HG03135 (cell line): ENCODE measurements around the gene HOXA1.

Experiments used
- ATAC-seq: cut with Tn5 transposase; IDR thresholded peaks from one replicate; pipeline ENCODE4 v1.9.1; 2021; ENCODE audit warnings: mild to moderate bottlenecking, moderate library complexity; ENCODE audit not compliant: unreplicated experiment

Gene HOXA1

GRCh38 chr7:27117887-27118491 lies 22.2 kb upstream of the HOXA1 start:
- ATAC-seq: no peak

DNA sequence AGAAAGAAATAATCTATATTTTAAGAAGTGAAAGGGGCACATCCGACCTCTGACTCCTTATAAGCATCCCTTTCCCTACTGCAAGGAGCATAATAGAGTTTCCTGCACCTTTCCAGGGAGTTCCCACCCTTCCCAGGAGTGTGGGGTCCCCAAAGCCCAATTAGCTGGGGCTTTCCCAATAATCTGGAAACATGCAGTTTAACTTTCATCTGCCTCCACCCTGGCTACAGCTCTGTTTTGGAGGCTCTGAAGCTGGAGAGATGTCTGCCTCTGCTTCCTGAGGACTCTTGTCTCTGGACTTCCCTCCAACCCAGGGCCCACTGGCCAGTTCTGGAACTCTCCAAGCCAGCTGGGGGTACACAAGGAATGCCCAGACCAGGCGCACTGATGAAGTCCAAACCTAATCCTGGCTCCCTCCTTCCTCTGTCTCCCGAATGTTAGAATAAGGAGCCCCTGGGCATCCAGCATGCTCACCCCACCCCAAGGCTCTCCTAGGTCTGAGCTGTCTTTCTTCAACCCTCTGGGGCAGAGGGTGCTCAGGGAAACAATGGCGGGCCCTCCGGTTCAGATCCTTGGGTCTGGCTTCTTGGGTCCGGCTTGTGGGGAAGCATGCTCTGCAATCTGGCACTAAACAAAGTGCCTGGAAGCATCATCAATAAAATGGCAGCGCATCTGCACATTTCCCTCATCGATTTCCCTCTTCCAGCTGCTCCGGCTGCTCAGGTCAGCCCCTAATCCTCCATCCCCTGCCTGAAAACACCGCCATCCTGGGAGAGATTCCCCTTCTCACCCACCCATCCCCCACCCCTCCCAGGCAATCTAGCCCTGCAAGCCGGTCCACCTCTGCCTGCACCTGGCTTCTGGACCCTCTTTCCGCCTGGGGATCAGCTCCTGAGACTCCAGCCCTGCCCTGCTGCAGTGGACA lies 21.4 kb upstream of the HOXA1 start:
- ATAC-seq: no peak

- no peak for ATAC-seq
Observed at GRCh38 chr7:27116031-27116961, 20.5 kb upstream of the HOXA1 start.

- ATAC-seq: no peak
Observed at GRCh38 chr7:27115221-27116026, 19.6 kb upstream of the HOXA1 start.

- no peak for ATAC-seq
Observed at GRCh38 chr7:27114881-27115220, 19.1 kb upstream of the HOXA1 start.

- no peak for ATAC-seq
Observed at GRCh38 chr7:27113991-27114769, 18.4 kb upstream of the HOXA1 start.

DNA sequence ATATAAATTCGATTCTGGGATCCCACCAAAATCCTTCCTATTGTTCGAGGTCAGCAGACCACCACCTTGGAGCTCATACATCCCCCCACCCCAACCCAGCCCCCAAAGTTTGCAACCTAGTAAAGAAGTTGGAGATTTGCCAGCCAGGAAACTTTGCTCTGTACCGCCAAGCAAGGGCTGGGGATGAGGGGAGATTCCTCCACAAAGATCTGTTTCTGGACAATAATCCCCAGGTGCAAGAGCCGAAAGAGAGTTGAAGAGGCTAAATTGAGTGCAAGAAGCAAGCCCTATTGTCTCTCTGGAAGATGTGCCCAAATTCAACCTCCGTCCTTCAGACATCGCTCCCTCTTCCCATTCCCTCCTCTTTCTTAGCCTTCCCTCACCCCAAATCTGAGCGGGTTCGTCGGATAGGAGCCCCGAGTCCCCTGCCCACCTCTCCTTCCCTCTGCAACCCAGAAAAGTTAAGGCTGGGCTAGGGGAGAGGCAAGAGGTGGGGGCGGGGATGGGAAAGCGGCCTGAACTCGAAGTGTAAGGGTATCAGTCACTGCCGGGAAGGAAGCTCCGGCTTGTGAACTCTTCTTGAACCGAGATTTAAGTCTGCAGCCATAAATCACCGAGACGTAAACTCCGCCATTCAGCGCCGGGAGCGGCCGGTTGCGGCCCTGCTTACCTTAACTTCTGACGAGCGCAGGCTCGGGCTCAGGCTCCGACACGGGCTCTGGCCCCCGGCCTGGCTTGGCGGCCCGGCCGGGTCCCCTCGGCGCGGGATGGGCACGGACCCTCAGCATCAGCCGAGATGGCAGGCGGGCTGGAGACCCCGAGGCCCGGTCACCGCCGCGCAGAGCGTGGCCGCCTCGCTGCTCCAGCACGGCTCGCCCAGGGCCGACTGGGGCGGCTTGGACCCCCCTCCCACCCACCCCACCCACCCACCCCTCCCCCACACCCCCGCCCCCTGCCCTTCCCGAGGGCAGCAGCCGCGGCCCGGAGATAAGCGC lies 17.5 kb upstream of the HOXA1 start:
- no peak for ATAC-seq

- ATAC-seq: no peak
Observed at GRCh38 chr7:27112361-27112760, 16.6 kb upstream of the HOXA1 start.

DNA sequence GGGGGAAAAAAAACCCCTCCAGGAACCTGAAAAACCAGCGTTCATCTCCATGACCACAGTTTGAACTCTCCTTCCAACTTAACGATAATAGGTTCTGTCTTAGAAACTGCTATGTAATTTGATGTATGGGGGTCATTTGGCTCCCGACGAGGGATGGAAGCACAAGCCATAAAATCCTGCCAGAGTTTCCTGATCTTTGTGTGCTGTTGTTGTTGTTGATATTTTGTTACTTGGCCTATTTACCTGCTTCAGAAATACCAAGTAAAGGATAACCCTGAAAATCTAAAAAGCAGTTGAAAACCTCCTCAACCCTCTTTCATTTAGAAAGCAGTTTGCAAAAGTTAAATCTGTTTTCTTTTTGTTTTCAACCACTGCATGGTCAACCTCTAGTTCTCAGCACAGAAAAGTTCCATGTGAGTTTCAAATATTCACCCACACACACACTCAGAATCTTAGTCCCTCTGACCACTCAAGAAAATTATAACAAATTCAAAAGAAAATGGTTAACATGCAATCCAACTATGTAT lies 16.0 kb upstream of the HOXA1 start:
- no peak for ATAC-seq

DNA sequence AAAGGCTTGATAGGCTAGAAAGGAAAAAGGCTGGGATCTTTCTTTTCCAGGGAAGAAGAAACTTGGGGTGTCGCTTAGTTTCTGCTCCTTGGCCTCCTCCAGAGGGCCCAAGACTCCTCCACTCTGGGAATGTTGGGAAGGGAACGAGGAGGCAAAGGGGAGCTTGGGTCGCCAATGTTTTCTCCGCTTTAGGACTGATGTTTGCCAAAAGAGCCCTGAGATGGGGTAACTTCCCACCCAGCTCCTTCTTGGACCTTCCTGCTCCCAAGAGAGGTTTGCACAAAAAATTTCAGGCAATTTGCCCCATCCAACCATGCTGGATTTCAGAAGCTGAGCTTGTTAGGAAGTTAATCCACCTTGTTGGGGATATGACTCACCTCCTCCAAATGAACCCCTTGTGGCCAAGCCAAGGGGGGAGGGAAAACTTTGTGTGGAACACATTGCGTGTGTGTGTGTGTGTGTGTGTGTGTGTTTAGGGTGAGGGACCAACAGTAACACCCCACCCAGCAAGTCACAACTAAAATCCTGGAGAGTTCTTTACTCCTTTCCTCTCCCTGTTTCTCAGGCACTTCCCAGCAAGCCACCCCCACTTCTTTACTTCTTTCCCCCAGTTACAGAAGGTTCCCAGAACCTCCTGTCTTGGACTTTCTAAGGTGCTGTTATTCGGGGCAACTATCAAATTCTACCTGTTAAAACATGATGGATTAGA lies 15.4 kb upstream of the HOXA1 start:
- no peak for ATAC-seq

DNA sequence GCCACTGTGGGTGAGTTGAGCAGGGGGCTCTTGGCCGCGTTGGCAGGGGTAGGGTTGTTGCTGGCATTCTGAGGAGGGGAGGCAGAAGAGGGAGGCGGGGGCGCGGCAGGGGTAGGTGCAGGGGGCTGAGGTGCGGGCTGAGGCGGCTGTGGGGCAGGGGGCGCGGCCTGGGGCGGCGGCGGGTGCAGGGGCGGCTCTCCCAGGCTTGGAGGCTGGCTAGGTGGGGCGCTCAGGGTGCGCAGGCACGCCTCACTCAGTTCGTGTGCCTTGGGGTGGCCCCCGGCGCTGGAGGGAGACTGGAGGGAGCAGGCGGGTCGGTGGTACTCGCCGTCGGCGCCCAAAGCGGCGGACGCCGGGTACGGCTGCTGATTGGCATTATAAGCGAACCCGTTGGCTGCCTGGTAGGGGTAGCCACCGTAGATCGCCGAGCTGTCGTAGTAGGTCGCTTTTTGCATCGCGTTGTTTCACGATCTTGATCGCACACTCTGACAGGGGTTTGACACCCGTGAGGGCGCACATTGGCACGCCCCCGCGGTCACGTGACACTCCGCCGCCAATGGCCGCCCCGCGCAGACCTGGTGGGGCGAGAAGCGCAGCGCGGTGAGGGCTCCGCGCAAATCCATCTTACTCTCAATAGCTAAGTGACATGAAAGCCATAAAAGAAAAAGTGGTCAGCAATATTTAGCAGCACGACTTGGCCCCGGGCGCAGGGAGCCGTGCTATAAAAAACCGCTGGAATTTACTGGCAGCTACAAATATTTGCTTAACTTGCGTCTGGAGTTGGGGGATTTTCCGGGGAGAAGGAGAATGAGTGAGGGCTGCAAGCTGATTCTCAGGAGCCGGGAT lies 14.6 kb upstream of the HOXA1 start:
- no peak for ATAC-seq

GRCh38 chr7:27109466-27110185 lies 13.8 kb upstream of the HOXA1 start:
- ATAC-seq: no peak

- ATAC-seq: no peak
Observed at GRCh38 chr7:27108390-27109127, 12.8 kb upstream of the HOXA1 start.

DNA sequence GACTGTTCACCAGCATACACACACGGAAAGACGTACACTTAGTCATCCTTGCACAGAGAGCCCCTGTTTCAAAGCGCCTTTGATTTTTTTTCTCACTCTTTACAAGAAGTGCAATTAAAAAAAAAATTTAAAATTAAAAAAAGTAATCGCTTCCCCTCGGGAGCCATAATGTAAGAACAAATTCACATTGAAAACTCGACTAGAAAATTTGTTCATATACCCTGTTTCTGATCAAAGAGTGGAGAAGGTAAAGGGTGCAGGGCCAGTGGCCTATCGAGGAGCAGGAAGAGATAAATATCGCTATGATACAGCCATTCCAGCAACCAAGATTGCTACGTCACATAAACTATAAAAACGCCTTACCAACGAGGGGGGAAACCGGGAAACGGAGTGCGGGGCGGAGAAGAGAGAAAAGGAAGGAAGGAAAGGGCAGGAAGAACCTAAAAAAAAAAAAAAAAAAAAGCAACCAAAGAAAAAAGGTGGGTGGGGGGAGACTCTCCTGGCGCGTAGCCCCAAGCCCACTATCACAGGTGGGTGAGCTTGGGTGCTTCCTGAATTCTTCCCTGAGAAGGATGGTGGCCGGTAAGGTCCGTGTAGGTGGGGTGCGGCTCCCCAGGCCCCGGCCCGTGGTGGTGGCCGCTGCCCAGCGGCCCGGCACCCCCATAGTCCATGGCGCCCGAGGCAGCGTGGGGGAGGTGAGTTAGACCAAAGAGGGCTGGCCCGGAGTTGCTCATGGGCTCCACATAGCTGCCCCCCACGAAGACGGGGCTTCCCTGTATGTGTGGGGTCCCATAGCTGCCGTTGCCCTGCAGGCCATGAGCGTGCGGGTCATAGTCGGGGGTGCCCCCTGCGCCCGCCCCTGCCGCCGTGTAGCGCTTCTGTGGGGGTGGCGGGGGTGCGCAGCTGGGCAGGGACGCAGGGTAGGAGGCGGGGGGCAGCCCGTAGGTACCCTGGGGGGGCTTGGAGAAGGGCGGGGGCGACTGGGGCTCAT lies 11.9 kb upstream of the HOXA1 start:
- ATAC-seq: no peak
